Stomach (tissue), 4 donors: ENCODE results near the gene DEK.

Source experiments
- CTCF ChIP-seq, 7 experiments: fragments of 450-650 bp in 4 of 7; fragments of 200-600 bp in 3 of 7; sonication (generic) in 3 of 7; IDR thresholded peaks; one replicate each; pipeline ENCODE4 v1.5.1; 2016 to 2019; ENCODE audit warnings: antibody characterized with exemption in 7 of 7, control low read depth in 2 of 7, mild to moderate bottlenecking in 1 of 7
- POLR2A ChIP-seq, 4 donors: fragments of 450-650 bp; IDR thresholded peaks; one replicate each; pipeline ENCODE4 v1.6.1; 2016; ENCODE audit warnings: antibody characterized with exemption in 4 of 4, control low read depth in 2 of 4, mild to moderate bottlenecking in 1 of 4, moderate library complexity in 1 of 4
- POLR2AphosphoS5 ChIP-seq, 3 donors: sonication (generic); formaldehyde crosslinking; IDR thresholded peaks; one replicate each; pipeline ENCODE4 v1.6.1; 2016; ENCODE audit warnings: antibody characterized with exemption in 3 of 3

GRCh38 chr6:18244251-18244650 is 20.1 kb downstream of the DEK start:
- TF ChIP-seq CTCF (IDR thresholded peaks at IDR 0.05) (no peak), POLR2A (IDR thresholded peaks at IDR 0.05) (no peak), POLR2AphosphoS5 (IDR thresholded peaks at IDR 0.05) (no peak)
